Regular cardiac myocyte (primary cell): ENCODE measurements around the gene ARSI. TPM values are rescaled to one million over a fixed set of nuclear protein-coding genes. Genes with fewer than 3 reads are reported as not detected.

ENCODE experiments used
- total RNA-seq: library from RNA; depleted of rRNA; stranded (reverse); fragments of >200 nt; gene quantifications from 2 replicates; pipeline ENCODE4 v1.2.3, GENCODE V29; 2014

The ARSI gene
- total RNA-seq, result 4.4 and 5.4 TPM in 2 replicates

DNA sequence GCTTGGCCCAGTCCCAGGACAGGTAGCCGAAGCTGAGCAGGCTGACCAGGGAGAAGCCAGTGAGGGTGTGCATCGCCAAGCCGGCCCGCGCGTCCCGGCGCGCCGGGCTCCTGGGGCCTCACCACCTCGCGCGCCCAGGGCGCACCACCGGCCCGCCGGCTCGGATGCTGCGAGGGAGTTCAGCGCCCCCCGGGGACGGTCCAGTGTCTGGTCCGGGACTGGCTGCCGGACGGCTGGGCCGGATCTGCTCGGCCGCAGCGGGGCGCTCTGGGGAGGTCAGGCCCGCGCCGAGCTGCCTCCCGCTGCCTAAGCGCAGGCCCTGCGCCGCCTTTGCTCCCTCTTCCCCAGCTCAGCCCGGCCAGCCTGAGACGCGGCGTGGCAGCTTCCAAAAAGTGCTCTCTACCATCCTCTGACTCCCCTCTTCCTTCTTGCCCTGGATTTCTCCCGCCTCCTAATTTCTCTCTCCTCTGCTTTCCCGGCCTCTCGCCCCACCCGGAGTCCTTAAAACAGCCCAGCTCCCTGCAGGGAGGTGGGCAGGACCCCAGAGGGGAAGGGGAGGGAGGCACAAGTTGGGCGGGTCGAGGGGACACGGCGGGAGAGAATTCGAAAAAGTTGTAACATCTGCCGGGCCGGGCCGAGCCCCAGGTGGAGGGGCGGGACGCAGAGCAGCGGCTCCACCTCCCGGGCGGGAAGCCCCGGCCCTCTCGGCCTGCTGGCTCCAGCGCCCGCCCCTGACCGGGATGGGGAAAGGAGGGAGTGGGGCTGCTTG, at the start of gene ARSI:
ARSI (minus strand) TSS at position 605 of the 769 bp plus-strand sequence; CDS start at position 73, 532 bp downstream.

DNA sequence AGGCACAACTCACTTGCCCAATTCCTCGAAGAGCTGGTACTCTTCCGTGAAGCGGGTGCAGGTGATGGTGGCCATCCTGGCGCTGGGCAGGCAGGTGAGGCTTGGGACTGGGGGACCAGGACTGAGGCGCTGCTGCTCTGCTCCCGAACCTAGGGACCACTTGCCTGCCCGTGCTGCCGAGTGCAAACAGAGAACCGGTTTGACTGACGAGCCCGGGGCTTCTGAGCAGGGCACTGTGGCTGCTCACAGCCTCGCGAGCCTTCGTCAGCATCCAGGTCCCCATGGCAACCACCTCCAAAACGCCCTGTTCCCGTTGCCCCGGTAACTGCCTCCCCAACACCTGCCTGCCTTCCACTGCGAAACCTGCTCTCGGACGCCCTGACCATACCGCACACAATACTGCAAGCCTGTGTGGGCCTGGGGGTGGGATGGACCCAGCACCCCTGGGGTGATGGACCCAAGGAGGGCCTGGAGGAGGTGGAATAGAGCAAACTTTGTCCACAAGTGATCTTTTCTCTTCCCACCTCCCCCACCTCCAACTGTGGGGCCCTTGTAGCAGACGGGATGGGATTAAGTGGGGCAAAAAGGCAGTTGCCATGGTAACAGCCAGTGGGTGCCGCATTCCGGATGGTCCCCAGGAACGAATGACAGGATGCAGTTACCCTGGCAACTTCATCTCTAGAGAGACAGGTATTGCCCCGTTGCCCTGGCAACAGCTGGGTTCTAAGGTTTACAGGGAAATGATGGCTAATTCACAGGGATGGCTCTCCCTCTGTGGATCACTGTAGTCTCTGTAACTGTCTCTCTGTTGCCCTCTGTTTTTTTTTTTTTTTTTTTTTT, 12.9 kb downstream of the ARSI start, which contains the start of gene CAMK2A:
CAMK2A (minus strand) TSS at position 223 of the 840 bp plus-strand sequence; CDS start at position 75, 148 bp downstream.

Other genes with a start within 250 kb of the ARSI start
- 0.56 and 0.58 TPM in 2 replicates for gene CSF1R, start 216.4 kb downstream of the ARSI start, total RNA-seq
- 97.2 and 197 TPM in 2 replicates for gene PDGFRB, start 147.1 kb downstream of the ARSI start, total RNA-seq
- gene CDX1, start 136.1 kb downstream of the ARSI start, total RNA-seq, result 0.38 and 0.56 TPM in 2 replicates
- under 0.01 TPM in 2 replicates for gene SLC6A7, start 112.8 kb downstream of the ARSI start, total RNA-seq
- under 0.01 and 0.28 TPM in 2 replicates for gene CAMK2A, start 13.1 kb downstream of the ARSI start, total RNA-seq
- gene TCOF1, start 54.8 kb upstream of the ARSI start, total RNA-seq, result 10.1 and 33.2 TPM in 2 replicates
- gene CD74, start 110.0 kb upstream of the ARSI start, total RNA-seq, result 0.38 and 0.85 TPM in 2 replicates
- gene RPS14, start 146.8 kb upstream of the ARSI start, total RNA-seq, result 3,397 and 3,748 TPM in 2 replicates
- gene NDST1, start 205.2 kb upstream of the ARSI start, total RNA-seq, result 39.5 and 65.6 TPM in 2 replicates